ENCODE data around the gene RANBP17. TPM values are rescaled to one million over a fixed set of nuclear protein-coding genes. Genes with fewer than 3 reads are reported as not detected.
"Not testable (repeated sequence)": the region's sequence is repeated elsewhere in the genome, so short reads cannot be mapped to it uniquely, and the experiment has no call there.

The RANBP17 gene
- total RNA-seq, 1 experiment from 2014 or later: 19.0 TPM

GRCh38 chr5:171031977-171032376 is 170.2 kb downstream of the RANBP17 start:
- no TSS peak for BruUV-seq (replicated peaks)
- H3K27me3 Mint-ChIP-seq (ENCODE audit: insufficient read depth, unreplicated experiment): no peaks in the 10 kb centered on the region
- ChIA-PET POLR2A (no interaction called here), CTCF (interaction anchor here (1.0 kb wide), 1 partner anchor 12 kb away, joined by 3 read pairs; no protein-coding TSS in a partner anchor)
- no peaks in the 10 kb centered on the region for H3K36me3 Mint-ChIP-seq (ENCODE audit: insufficient read depth, unreplicated experiment)
- H3K4me1 Mint-ChIP-seq (ENCODE audit: insufficient read depth, unreplicated experiment): no peaks in the 10 kb centered on the region
- no peak overlapping the region for H3K4me3 Mint-ChIP-seq (ENCODE audit: unreplicated experiment)
- no peaks in the 10 kb centered on the region for H3K9me3 Mint-ChIP-seq (ENCODE audit: unreplicated experiment)
- DNase-seq (ENCODE audit: unreplicated experiment): no peak
- intact Hi-C loops (cut with micrococcal nuclease): no loop called here
- no peak for TF ChIP-seq CTCF (IDR thresholded peaks at IDR 0.05; ENCODE audit: unreplicated experiment)
- no peak overlapping the region for H3K27ac Mint-ChIP-seq (ENCODE audit: low read depth, unreplicated experiment)

GRCh38 chr5:171032435-171032973 is 170.7 kb downstream of the RANBP17 start:
- no peaks in the 10 kb centered on the region for H3K36me3 Mint-ChIP-seq (ENCODE audit: insufficient read depth, unreplicated experiment)
- no peak for DNase-seq (ENCODE audit: unreplicated experiment)
- H3K27ac Mint-ChIP-seq (ENCODE audit: low read depth, unreplicated experiment): no peak overlapping the region
- H3K4me3 Mint-ChIP-seq (ENCODE audit: unreplicated experiment): no peak overlapping the region
- POLR2A ChIA-PET: no interaction called here
- TF ChIP-seq CTCF (IDR thresholded peaks at IDR 0.05; ENCODE audit: unreplicated experiment): no peak
- H3K9me3 Mint-ChIP-seq (ENCODE audit: unreplicated experiment): no peaks in the 10 kb centered on the region
- no peaks in the 10 kb centered on the region for H3K4me1 Mint-ChIP-seq (ENCODE audit: insufficient read depth, unreplicated experiment)
- intact Hi-C loops (cut with micrococcal nuclease): no loop called here
- no TSS peak for BruUV-seq (replicated peaks)
- no peaks in the 10 kb centered on the region for H3K27me3 Mint-ChIP-seq (ENCODE audit: insufficient read depth, unreplicated experiment)
- CTCF ChIA-PET: no interaction called here

- DNase-seq (ENCODE audit: unreplicated experiment); H3K9me3 Mint-ChIP-seq (ENCODE audit: unreplicated experiment); H3K4me1 Mint-ChIP-seq (ENCODE audit: insufficient read depth, unreplicated experiment); BruUV-seq (replicated peaks); H3K4me3 Mint-ChIP-seq (ENCODE audit: unreplicated experiment); H3K27ac Mint-ChIP-seq (ENCODE audit: low read depth, unreplicated experiment); intact Hi-C loops (cut with micrococcal nuclease); H3K36me3 Mint-ChIP-seq (ENCODE audit: insufficient read depth, unreplicated experiment); POLR2A ChIA-PET; H3K27me3 Mint-ChIP-seq (ENCODE audit: insufficient read depth, unreplicated experiment): not testable (repeated sequence)
- CTCF ChIA-PET: interaction anchor here (0.6 kb wide), 1 partner anchor 159 kb away, joined by 3 read pairs; no protein-coding TSS in a partner anchor
Observed at GRCh38 chr5:171041893-171042292, 180.1 kb downstream of the RANBP17 start.

GRCh38 chr5:171050916-171051315 is 189.1 kb downstream of the RANBP17 start:
- H3K9me3 Mint-ChIP-seq (ENCODE audit: unreplicated experiment): no peaks in the 10 kb centered on the region
- no peak for TF ChIP-seq CTCF (IDR thresholded peaks at IDR 0.05; ENCODE audit: unreplicated experiment)

More at GRCh38 chr5:171050916-171051315, 189.1 kb downstream of the RANBP17 start:
- Mint-ChIP-seq H3K4me1 (ENCODE audit: insufficient read depth, unreplicated experiment) (peaks cover 13% of the 10 kb centered on the region), H3K4me3 (ENCODE audit: unreplicated experiment) (no peak overlapping the region), H3K36me3 (ENCODE audit: insufficient read depth, unreplicated experiment) (no peaks in the 10 kb centered on the region), H3K27me3 (ENCODE audit: insufficient read depth, unreplicated experiment) (no peaks in the 10 kb centered on the region), H3K27ac (ENCODE audit: low read depth, unreplicated experiment) (peak overlapping the region; percentile 76)
- DNase-seq (ENCODE audit: unreplicated experiment): no peak
- intact Hi-C loops (cut with micrococcal nuclease): no loop called here
- CTCF ChIA-PET: no interaction called here
- POLR2A ChIA-PET: no interaction called here
- BruUV-seq (replicated peaks): no TSS peak
